DOHH2 (cell line): Measurements from ENCODE around the gene TENT4A.

Experiments used
- H3F3A ChIP-seq: fragments of 200-600 bp; sonication (generic), shearing (Covaris generic); 2 replicates; pipeline ENCODE4 v1.6.0; 2016; ENCODE audit warnings: antibody characterized with exemption, mild to moderate bottlenecking; ENCODE audit not compliant: control insufficient read depth, insufficient read depth
- H3K27ac ChIP-seq: fragments of 200-600 bp; sonication (generic); 2 replicates; pipeline ENCODE4 v1.5.1; 2014; ENCODE audit warnings: low read depth, mild to moderate bottlenecking, low read length, moderate library complexity
- H3K27me3 ChIP-seq: fragments of 200-600 bp; sonication (generic); 2 replicates; pipeline ENCODE4 v1.6.1; 2014; ENCODE audit warnings: mild to moderate bottlenecking, low read length, mixed read lengths; ENCODE audit not compliant: control insufficient read depth
- H3K36me3 ChIP-seq: fragments of 200-600 bp; sonication (generic); 2 replicates; pipeline ENCODE4 v1.6.1; 2014; ENCODE audit warnings: mild to moderate bottlenecking, low read length, moderate library complexity, mixed read lengths; ENCODE audit not compliant: control insufficient read depth
- H3K4me1 ChIP-seq: fragments of 200-600 bp; sonication (generic); 2 replicates; pipeline ENCODE4 v1.6.1; 2014; ENCODE audit warnings: mild to moderate bottlenecking, low read length, mixed read lengths; ENCODE audit not compliant: control insufficient read depth
- H3K4me2 ChIP-seq: fragments of 200-600 bp; sonication (generic); 2 replicates; pipeline ENCODE4 v1.6.0; 2014; ENCODE audit warnings: mild to moderate bottlenecking, low read length, moderate library complexity
- H3K4me3 ChIP-seq: fragments of 200-600 bp; sonication (generic); 2 replicates; pipeline ENCODE4 v1.5.1; 2014; ENCODE audit warnings: mild to moderate bottlenecking, low read length, mixed read lengths
- H3K79me2 ChIP-seq: fragments of 200-600 bp; sonication (generic); 2 replicates; pipeline ENCODE4 v1.6.1; 2014; ENCODE audit warnings: mild to moderate bottlenecking, low read length, mixed read lengths; ENCODE audit not compliant: control insufficient read depth
- H3K9me2 ChIP-seq: fragments of 200-600 bp; sonication (generic); replicated peaks from 2 replicates; pipeline ENCODE4 v1.6.1; 2014; ENCODE audit warnings: mild to moderate bottlenecking, low read length, mixed read lengths; ENCODE audit not compliant: control insufficient read depth
- H3K9me3 ChIP-seq: fragments of 200-600 bp; sonication (generic); 2 replicates; pipeline ENCODE4 v1.6.1; 2014; ENCODE audit warnings: antibody characterized with exemption, low read length, mixed read lengths; ENCODE audit not compliant: control insufficient read depth, insufficient read depth
- H4K20me1 ChIP-seq: fragments of 200-600 bp; sonication (generic); 2 replicates; pipeline ENCODE4 v1.6.0; 2014; ENCODE audit warnings: low read depth, mild to moderate bottlenecking, antibody characterized with exemption, low read length, moderate library complexity; ENCODE audit not compliant: control insufficient read depth, insufficient read depth
- CTCF ChIP-seq: fragments of 200-600 bp; sonication (generic); IDR thresholded peaks from one replicate; pipeline ENCODE4 v1.5.1; 2014; ENCODE audit warnings: antibody characterized with exemption, mild to moderate bottlenecking, low read depth, low read length; ENCODE audit not compliant: poor library complexity, severe bottlenecking
- EZH2phosphoT487 ChIP-seq: fragments of 200-600 bp; sonication (generic); IDR thresholded peaks from 2 replicates; pipeline ENCODE4 v1.6.1; 2017; ENCODE audit warnings: borderline replicate concordance, mild to moderate bottlenecking, antibody characterized with exemption, low read length, moderate library complexity, mixed read lengths

The TENT4A gene

GRCh38 chr5:6717247-6717646, 4.0 kb downstream of the TENT4A start:
- H3K9me2 ChIP-seq = no peaks in the 10 kb centered on the region
- TF ChIP-seq CTCF (no peak), EZH2phosphoT487 (no peak)

GRCh38 chr5:6717687-6718086, 4.5 kb downstream of the TENT4A start:
- Histone ChIP-seq H3K27me3 (no peaks in the 10 kb centered on the region), H3F3A (no peaks in the 10 kb centered on the region), H3K4me1 (peaks cover 74% of the 10 kb centered on the region), H3K79me2 (peaks cover 87% of the 10 kb centered on the region), H3K4me2 (peak overlapping the region; percentile 94), H3K9me3 (no peaks in the 10 kb centered on the region), H3K4me3 (peak overlapping the region; percentile 81), H4K20me1 (peaks cover 65% of the 10 kb centered on the region), H3K27ac (no peak overlapping the region), H3K9me2 (no peaks in the 10 kb centered on the region), H3K36me3 (peaks cover 71% of the 10 kb centered on the region)
- TF ChIP-seq CTCF (no peak), EZH2phosphoT487 (no peak)

More at GRCh38 chr5:6717247-6717646, 4.0 kb downstream of the TENT4A start:
- Histone ChIP-seq H3K27ac (no peak overlapping the region), H3K9me3 (no peaks in the 10 kb centered on the region), H3F3A (no peaks in the 10 kb centered on the region), H3K36me3 (peaks cover 70% of the 10 kb centered on the region), H3K4me2 (peak overlapping the region; percentile 94), H3K4me1 (peaks cover 72% of the 10 kb centered on the region), H3K27me3 (no peaks in the 10 kb centered on the region), H3K79me2 (peaks cover 82% of the 10 kb centered on the region), H4K20me1 (peaks cover 65% of the 10 kb centered on the region), H3K4me3 (peak overlapping the region; percentile 81)

- H3K4me3 ChIP-seq = peak overlapping the region; percentile 81
- no peaks in the 10 kb centered on the region for H3K9me2 ChIP-seq
- peaks cover 69% of the 10 kb centered on the region for H4K20me1 ChIP-seq
- peak overlapping the region; percentile 94 for H3K4me2 ChIP-seq
- TF ChIP-seq CTCF = no peak
- H3K27me3 ChIP-seq = no peaks in the 10 kb centered on the region
- H3K27ac ChIP-seq = no peak overlapping the region
- peaks cover 75% of the 10 kb centered on the region for H3K36me3 ChIP-seq
- no peaks in the 10 kb centered on the region for H3K9me3 ChIP-seq
- peaks cover 92% of the 10 kb centered on the region for H3K79me2 ChIP-seq
- no peaks in the 10 kb centered on the region for H3F3A ChIP-seq
- peaks cover 78% of the 10 kb centered on the region for H3K4me1 ChIP-seq
Measured at GRCh38 chr5:6718161-6718681, 5.0 kb downstream of the TENT4A start.
